Measurements from ENCODE around the gene ZC3H10.

DNA sequence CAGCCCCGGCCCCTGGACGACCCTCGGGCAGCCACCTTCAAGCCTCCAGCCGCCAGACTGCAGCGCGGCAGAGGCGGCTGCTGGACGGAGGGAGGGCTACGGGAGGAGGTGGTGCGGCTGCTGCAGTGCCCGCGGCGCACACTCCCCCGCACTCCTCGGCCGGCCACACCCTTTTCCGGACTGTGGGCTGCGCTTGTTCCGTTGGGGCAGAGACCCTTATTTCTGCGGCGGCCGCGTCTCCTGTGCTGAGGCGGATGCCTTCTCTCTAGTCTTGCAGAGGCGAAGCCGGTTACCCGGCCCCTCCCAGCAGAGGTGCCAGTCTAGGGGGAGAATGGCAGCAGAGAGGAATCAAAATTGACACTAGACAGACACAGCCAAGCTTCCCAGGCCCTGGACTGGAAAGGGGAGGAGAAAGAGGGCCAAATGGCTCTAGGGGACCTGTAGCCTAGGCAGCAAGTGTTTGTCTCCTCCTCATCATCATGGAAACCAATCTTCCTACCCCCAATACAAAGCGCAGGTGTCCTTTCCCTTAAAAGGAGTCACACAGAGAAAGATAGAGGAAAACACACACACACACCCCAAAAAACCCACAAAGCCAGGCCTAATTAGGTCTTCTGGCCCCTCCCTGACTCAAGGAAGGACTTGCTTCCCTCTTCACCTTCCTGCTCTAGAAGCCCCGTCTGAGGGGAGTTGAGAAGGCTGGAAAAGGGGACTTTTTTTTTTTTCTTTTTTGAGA is 11.3 kb downstream of the ZC3H10 start:
- TF ChIP-seq CTCF (IDR thresholded peaks at IDR 0.05; ENCODE audit: low read length): no peak
- no peak for TF ChIP-seq EZH2 (optimal IDR thresholded peaks at IDR 0.05; ENCODE audit: low read depth, low read length)
- TF ChIP-seq EZH2phosphoT487 (IDR thresholded peaks at IDR 0.05; ENCODE audit: low read length): no peak
